Right atrium auricular region (tissue), 2 donors: Measurements from ENCODE around the gene CROCC2. TPM values are rescaled to one million over a fixed set of nuclear protein-coding genes. Genes with fewer than 3 reads are reported as not detected.
A peak's percentile ranks its signal among the peaks of the same experiment; 100 is the strongest.

Source experiments
- DNase-seq: peaks from one replicate; pipeline ENCODE4 v3.0.0-alpha.2; 2019; ENCODE audit warnings: low spot score
- H3K27ac ChIP-seq, 2 donors: fragments of 200-600 bp; sonication (generic); 1 replicate in 1 of 2; 2 replicates in 1 of 2; pipeline ENCODE4 v1.5.1; 2016 to 2019
- H3K27me3 ChIP-seq, 2 donors: fragments of 200-600 bp; sonication (generic); one replicate each; pipeline versions ENCODE4 v1.5.1 to v1.6.0; 2017 to 2019
- H3K36me3 ChIP-seq: fragments of 200-600 bp; sonication (generic); one replicate; pipeline ENCODE4 v1.5.1; 2016
- H3K4me1 ChIP-seq, 2 donors: fragments of 200-600 bp; sonication (generic); one replicate each; pipeline versions ENCODE4 v1.5.1 to v1.6.0; 2017 to 2019
- H3K4me3 ChIP-seq, 2 donors: fragments of 200-600 bp; sonication (generic); 1 replicate in 1 of 2; 2 replicates in 1 of 2; pipeline ENCODE4 v1.5.1; 2017 to 2019; ENCODE audit warnings: mild to moderate bottlenecking in 1 of 2, moderate library complexity in 1 of 2
- H3K9me3 ChIP-seq, 2 donors: fragments of 200-600 bp; sonication (generic); one replicate each; pipeline ENCODE4 v1.5.1; 2019
- total RNA-seq, 2 donors: library from RNA; depleted of rRNA; stranded (reverse); fragments of >200 nt; gene quantifications; one replicate each; pipeline ENCODE4 v1.1.0, GENCODE V29; 2016
- TF ChIP-seq, protein P1 (sequence below), 2 donors: fragments of 200-600 bp; sonication (generic); IDR thresholded peaks; one replicate each; pipeline ENCODE4 v1.5.1; 2019; ENCODE audit warnings: antibody characterized with exemption in 2 of 2

Gene CROCC2
- total RNA-seq, 2 donors from 2014 or later, result not detected

GRCh38 chr2:241030333-241030680, 124.2 kb downstream of the CROCC2 start:
- H3K4me3 ChIP-seq, result no peak overlapping the region
- TF ChIP-seq, protein P1, sequence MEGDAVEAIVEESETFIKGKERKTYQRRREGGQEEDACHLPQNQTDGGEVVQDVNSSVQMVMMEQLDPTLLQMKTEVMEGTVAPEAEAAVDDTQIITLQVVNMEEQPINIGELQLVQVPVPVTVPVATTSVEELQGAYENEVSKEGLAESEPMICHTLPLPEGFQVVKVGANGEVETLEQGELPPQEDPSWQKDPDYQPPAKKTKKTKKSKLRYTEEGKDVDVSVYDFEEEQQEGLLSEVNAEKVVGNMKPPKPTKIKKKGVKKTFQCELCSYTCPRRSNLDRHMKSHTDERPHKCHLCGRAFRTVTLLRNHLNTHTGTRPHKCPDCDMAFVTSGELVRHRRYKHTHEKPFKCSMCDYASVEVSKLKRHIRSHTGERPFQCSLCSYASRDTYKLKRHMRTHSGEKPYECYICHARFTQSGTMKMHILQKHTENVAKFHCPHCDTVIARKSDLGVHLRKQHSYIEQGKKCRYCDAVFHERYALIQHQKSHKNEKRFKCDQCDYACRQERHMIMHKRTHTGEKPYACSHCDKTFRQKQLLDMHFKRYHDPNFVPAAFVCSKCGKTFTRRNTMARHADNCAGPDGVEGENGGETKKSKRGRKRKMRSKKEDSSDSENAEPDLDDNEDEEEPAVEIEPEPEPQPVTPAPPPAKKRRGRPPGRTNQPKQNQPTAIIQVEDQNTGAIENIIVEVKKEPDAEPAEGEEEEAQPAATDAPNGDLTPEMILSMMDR (IDR thresholded peaks at IDR 0.05), result no peak
- peaks cover 8% of the 10 kb centered on the region for H3K36me3 ChIP-seq
- peaks cover 0 to 15% of the 10 kb centered on the region in 2 donors for H3K9me3 ChIP-seq
- H3K27me3 ChIP-seq, result no peaks in the 10 kb centered on the region
- no peak overlapping the region for H3K27ac ChIP-seq
- DNase-seq, result no peak
- peaks cover 0 to 1% of the 10 kb centered on the region in 2 donors for H3K4me1 ChIP-seq

DNA sequence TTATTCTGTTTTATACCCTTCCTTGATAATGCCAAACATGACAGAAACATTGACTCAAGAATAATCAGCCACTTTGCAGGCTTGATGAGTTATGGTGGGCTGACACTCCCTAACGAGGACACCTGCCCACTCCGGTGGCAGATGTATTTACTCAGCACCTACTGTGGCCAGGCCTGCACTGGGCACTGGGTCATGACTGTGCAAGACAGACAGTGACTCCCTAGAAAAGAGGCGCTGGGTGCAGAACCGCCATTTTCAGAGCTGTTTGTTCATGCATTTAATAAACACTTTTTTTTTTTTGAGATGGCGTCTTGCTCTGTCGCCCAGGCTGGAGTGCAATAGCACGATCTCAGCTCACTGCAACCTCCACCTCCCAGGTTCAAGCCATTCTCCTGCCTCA, 124.7 kb downstream of the CROCC2 start:
- TF ChIP-seq, protein P1 (IDR thresholded peaks at IDR 0.05), result no peak
- Histone ChIP-seq H3K27me3 (no peaks in the 10 kb centered on the region), H3K9me3 (peaks cover 0 to 10% of the 10 kb centered on the region in 2 donors), H3K4me1 (peaks cover 0 to 6% of the 10 kb centered on the region in 2 donors), H3K36me3 (peaks cover 8% of the 10 kb centered on the region), H3K4me3 (no peak overlapping the region), H3K27ac (no peak overlapping the region)
- peak; percentile 9 for DNase-seq

DNA sequence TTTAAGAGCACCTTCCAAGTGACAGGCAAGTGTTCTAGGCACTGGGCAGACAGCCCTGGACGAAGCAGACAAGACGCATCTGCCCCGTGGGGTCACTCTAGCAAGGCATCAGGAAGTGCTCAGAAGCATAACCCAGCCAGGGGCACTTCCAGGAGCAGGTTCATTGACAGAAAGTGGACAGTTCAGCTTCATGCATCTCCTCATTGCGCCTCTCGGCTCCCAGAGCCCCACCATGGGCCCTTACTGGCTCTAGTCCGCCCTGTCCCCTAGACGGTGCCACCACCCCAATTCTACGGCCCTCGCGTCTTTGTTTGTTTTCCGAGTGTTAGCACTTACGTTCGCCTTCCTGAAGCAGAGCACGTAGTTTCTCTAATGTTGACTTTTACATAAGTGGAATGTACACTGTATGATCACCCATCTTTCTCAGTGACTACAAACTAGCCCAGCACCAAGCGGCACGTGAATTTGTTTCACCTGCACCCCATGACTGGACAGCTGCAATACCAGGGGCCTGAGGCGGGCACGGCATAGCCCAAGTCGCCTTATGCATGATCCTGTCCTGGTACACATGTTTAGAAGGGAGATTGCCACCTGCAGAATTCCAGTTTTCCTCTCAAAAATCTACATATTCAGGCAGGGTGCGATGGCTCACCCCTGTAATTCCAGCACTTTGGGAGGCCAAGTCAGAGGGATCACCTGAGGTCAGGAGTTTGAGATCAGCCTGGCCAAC, 125.5 kb downstream of the CROCC2 start:
- TF ChIP-seq, protein P1 (IDR thresholded peaks at IDR 0.05), result no peak
- Histone ChIP-seq H3K27ac (no peak overlapping the region), H3K4me1 (peaks cover 0 to 13% of the 10 kb centered on the region in 2 donors), H3K27me3 (no peaks in the 10 kb centered on the region), H3K36me3 (peaks cover 8% of the 10 kb centered on the region), H3K9me3 (peaks cover 0 to 3% of the 10 kb centered on the region in 2 donors), H3K4me3 (no peak overlapping the region)
- peak; percentile 28 for DNase-seq

DNA sequence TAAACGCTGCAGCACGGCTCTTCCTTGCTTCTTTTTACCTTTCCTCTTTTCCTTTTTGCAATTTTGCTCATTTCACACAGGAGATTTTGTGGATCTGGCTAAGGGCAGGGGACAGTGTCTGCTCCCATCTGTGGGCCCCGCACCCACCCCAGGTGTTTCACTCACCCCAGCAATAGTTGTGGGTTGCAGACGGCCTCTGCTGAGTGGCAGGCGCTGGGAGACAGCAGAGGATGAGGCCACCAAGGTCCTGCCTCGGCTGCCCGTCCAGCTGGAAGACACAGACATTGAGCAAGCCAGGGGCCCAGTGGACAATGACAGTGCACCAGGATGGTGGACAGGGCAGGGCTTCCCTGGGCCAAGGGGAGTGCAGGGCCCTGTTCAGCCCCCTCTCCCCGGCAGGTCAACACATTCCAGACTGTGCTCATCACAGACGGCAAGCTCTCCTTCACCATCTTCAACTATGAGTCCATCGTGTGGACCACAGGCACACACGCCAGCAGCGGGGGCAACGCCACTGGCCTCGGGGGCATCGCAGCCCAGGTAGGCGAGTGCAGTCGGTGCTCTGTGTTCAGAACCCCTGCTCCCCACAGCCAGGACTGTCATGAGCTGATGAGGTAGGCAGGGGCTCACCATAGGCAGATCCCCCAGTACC, 127.3 kb downstream of the CROCC2 start:
- peak; percentile 38 for DNase-seq
- H3K4me3 ChIP-seq, result no peak overlapping the region
- no peak overlapping the region for H3K27ac ChIP-seq
- H3K4me1 ChIP-seq, result peaks cover 0 to 19% of the 10 kb centered on the region in 2 donors
- peaks cover 8% of the 10 kb centered on the region for H3K36me3 ChIP-seq
- no peaks in the 10 kb centered on the region for H3K27me3 ChIP-seq
- no peaks in the 10 kb centered on the region for H3K9me3 ChIP-seq
- TF ChIP-seq, protein P1 (IDR thresholded peaks at IDR 0.05), result no peak

DNA sequence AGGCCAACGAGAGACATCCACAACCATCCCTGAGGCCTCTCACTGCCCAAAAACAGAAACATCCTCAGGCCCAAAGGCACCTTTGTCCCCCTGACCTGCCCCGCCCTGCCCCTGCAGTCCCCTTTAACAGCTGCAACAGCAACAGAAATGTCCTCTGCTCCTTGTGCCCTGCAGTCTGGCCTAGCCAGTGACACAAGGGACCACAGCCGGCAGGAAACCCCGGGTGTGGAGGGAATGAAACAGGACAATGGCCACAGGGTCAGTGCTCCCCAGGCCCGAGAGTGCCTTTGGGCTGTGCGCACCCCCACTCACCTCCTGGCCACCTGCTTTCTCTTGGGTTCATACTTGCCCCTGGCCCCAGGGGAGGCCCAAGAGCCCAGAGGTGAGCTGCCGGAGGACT, 127.9 kb downstream of the CROCC2 start:
- Histone ChIP-seq H3K36me3 (peaks cover 8% of the 10 kb centered on the region), H3K4me1 (peaks cover 0 to 19% of the 10 kb centered on the region in 2 donors), H3K27ac (no peak overlapping the region), H3K9me3 (no peaks in the 10 kb centered on the region), H3K27me3 (no peaks in the 10 kb centered on the region), H3K4me3 (no peak overlapping the region)
- DNase-seq, result peak; percentile 9
- TF ChIP-seq, protein P1 (IDR thresholded peaks at IDR 0.05), result no peak
